NOMO-1 (cell line): ENCODE data around the gene TMEM185A.
"Not testable (repeated sequence)": the region's sequence is repeated elsewhere in the genome, so short reads cannot be mapped to it uniquely, and the experiment has no call there.

Experiments used
- DNase-seq, 2 experiments: peaks; one replicate each; lab custom pipeline; 2025; ENCODE audit not compliant: unreplicated experiment in 2 of 2; lab: John Stamatoyannopoulos, UW

The TMEM185A gene

GRCh38 chrX:149563359-149563758 is 68.2 kb downstream of the TMEM185A start:
- no peak for DNase-seq

- not testable (repeated sequence) for DNase-seq
These were observed 76.3 kb downstream of the TMEM185A start for GRCh38 chrX:149555251-149555650.

- not testable (repeated sequence) for DNase-seq
These were observed 79.7 kb downstream of the TMEM185A start for GRCh38 chrX:149551939-149552248.

- DNase-seq = not testable (repeated sequence)
These were observed 80.2 kb downstream of the TMEM185A start for GRCh38 chrX:149551245-149551938.

- not testable (repeated sequence) for DNase-seq
These were observed 81.1 kb downstream of the TMEM185A start for GRCh38 chrX:149550454-149550853.

GRCh38 chrX:149549701-149550100 is 81.9 kb downstream of the TMEM185A start, which contains the start of gene HSFX3:
Gene HSFX3, minus strand, starts transcription at chrX:149549924. Its CDS starts 72 bp downstream, at chrX:149549852.
- not testable (repeated sequence) for DNase-seq

- DNase-seq = not testable (repeated sequence)
These were observed 83.8 kb downstream of the TMEM185A start for GRCh38 chrX:149547782-149548181.

GRCh38 chrX:149546962-149547361 is 84.6 kb downstream of the TMEM185A start:
- not testable (repeated sequence) for DNase-seq
